Vagina (tissue), 2 donors: ENCODE data around the gene NRP1.

Source experiments
- POLR2A ChIP-seq, 2 donors: fragments of 450-650 bp; IDR thresholded peaks; one replicate each; pipeline ENCODE4 v1.6.1; 2017; ENCODE audit warnings: antibody characterized with exemption in 2 of 2, mild to moderate bottlenecking in 2 of 2, moderate library complexity in 2 of 2
- POLR2AphosphoS5 ChIP-seq, 2 donors: sonication (generic); formaldehyde crosslinking; IDR thresholded peaks; one replicate each; pipeline ENCODE4 v1.9.0; 2017; ENCODE audit warnings: antibody characterized with exemption in 2 of 2, mild to moderate bottlenecking in 2 of 2, low read depth in 1 of 2; ENCODE audit not compliant: insufficient read depth in 1 of 2
- TF ChIP-seq, protein P1 (sequence below), 3 experiments: fragments of 450-650 bp in 2 of 3; fragments of 200-600 bp in 1 of 3; sonication (generic) in 1 of 3; IDR thresholded peaks; one replicate each; pipeline ENCODE4 v1.5.1; 2017 to 2019; ENCODE audit warnings: antibody characterized with exemption in 3 of 3, mild to moderate bottlenecking in 2 of 3, moderate library complexity in 2 of 3

DNA sequence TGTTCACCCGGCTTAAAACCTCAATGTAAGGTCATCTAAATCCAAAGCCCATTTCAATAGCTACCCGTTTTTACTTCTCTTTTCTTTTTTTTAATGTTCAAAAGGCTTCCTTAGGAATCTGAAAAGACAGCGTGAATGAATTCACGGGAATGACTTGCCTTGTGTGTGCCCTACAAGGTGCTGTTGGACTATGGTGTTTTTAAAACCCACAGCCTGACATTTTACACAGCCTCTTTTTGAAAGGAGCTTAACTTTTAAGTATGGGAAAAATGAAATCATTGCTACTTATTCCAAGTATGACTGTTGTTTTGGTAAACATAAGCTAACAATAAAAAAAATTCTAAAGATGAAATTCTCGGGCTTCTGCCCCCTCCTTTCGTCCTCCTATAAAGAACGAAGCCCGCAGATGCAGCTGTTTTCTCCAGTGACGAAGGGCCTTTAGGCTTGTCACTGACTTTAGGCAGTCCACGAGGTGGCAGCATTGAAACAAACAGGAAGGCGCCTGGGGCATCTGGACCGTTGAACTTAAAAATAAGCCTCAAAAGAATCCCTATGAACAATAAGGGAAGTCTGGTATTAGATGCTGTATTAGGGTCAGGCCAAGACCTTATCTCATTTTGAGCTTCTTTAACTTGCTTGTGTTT, 141.3 kb downstream of the NRP1 start:
- TF ChIP-seq, protein P1, sequence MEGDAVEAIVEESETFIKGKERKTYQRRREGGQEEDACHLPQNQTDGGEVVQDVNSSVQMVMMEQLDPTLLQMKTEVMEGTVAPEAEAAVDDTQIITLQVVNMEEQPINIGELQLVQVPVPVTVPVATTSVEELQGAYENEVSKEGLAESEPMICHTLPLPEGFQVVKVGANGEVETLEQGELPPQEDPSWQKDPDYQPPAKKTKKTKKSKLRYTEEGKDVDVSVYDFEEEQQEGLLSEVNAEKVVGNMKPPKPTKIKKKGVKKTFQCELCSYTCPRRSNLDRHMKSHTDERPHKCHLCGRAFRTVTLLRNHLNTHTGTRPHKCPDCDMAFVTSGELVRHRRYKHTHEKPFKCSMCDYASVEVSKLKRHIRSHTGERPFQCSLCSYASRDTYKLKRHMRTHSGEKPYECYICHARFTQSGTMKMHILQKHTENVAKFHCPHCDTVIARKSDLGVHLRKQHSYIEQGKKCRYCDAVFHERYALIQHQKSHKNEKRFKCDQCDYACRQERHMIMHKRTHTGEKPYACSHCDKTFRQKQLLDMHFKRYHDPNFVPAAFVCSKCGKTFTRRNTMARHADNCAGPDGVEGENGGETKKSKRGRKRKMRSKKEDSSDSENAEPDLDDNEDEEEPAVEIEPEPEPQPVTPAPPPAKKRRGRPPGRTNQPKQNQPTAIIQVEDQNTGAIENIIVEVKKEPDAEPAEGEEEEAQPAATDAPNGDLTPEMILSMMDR (IDR thresholded peaks at IDR 0.05), result peak; percentile 19 to 79 (median 72)
- TF ChIP-seq POLR2AphosphoS5 (IDR thresholded peaks at IDR 0.05; ENCODE audit: insufficient read depth in 1 of 2, low read depth in 1 of 2) (peak in 1 of 2 donors; percentile 39), POLR2A (IDR thresholded peaks at IDR 0.05) (no peak)
